ENCODE measurements around the gene EXOC2. TPM values are rescaled to one million over a fixed set of nuclear protein-coding genes. Genes with fewer than 3 reads are reported as not detected.

EXOC2 gene
- total RNA-seq, 1 donor from 2014 or later = 46.5 TPM

GRCh38 chr6:499617-500016 is 193.3 kb downstream of the EXOC2 start:
- Histone ChIP-seq H3K27ac (no peak overlapping the region), H2AFZ (replicated peaks) (no peak overlapping the region), H3K79me2 (ENCODE audit: low read depth) (no peaks in the 10 kb centered on the region), H3K9ac (no peak overlapping the region), H3K9me3 (ENCODE audit: low read depth) (no peaks in the 10 kb centered on the region), H3K36me3 (peaks cover 3% of the 10 kb centered on the region), H3K4me2 (no peak overlapping the region), H4K20me1 (ENCODE audit: low read depth) (peaks cover 5% of the 10 kb centered on the region), H3F3A (ENCODE audit: low read depth) (peaks cover 5% of the 10 kb centered on the region), H3K4me3 (no peak overlapping the region), H3K27me3 (no peaks in the 10 kb centered on the region), H3K4me1 (no peaks in the 10 kb centered on the region)
- peaks cover 11% of the 10 kb centered on the region for H3K36me3 Mint-ChIP-seq
- DNase-seq (ENCODE audit: low spot score) = no peak
- no peak for TF ChIP-seq CTCF (IDR thresholded peaks at IDR 0.05)
- TF ChIP-seq EZH2phosphoT487 (IDR thresholded peaks at IDR 0.05) = no peak
- TF ChIP-seq EZH2 (IDR thresholded peaks at IDR 0.05) = no peak
- H3K4me3 Mint-ChIP-seq = no peak overlapping the region
- no peaks in the 10 kb centered on the region for H3K27me3 Mint-ChIP-seq (ENCODE audit: insufficient read depth, low read depth)
- peaks cover 6% of the 10 kb centered on the region for H3K4me1 Mint-ChIP-seq
- H3K27ac Mint-ChIP-seq = no peak overlapping the region
- no peaks in the 10 kb centered on the region for H3K9me3 Mint-ChIP-seq

- H3K27ac Mint-ChIP-seq = no peak overlapping the region
- H3K9me3 Mint-ChIP-seq = no peaks in the 10 kb centered on the region
- H3K9ac ChIP-seq = no peak overlapping the region
Measured at GRCh38 chr6:498795-499231, 194.1 kb downstream of the EXOC2 start.

GRCh38 chr6:497258-497657 is 195.7 kb downstream of the EXOC2 start:
- Mint-ChIP-seq H3K27me3 (ENCODE audit: insufficient read depth, low read depth) (no peaks in the 10 kb centered on the region), H3K27ac (no peak overlapping the region), H3K9me3 (peaks cover 4% of the 10 kb centered on the region), H3K4me1 (peaks cover 3% of the 10 kb centered on the region), H3K4me3 (no peak overlapping the region), H3K36me3 (peaks cover 18% of the 10 kb centered on the region)
- no peak overlapping the region for H3K4me2 ChIP-seq
- H3K9ac ChIP-seq = no peak overlapping the region
- H3K79me2 ChIP-seq (ENCODE audit: low read depth) = no peaks in the 10 kb centered on the region
- H3K36me3 ChIP-seq = peaks cover 3% of the 10 kb centered on the region
- H3K27ac ChIP-seq = no peak overlapping the region
- no peaks in the 10 kb centered on the region for H3K27me3 ChIP-seq
- no peaks in the 10 kb centered on the region for H3K9me3 ChIP-seq (ENCODE audit: low read depth)
- no peaks in the 10 kb centered on the region for H3K4me1 ChIP-seq
- no peak overlapping the region for H3K4me3 ChIP-seq
- peaks cover 5% of the 10 kb centered on the region for H3F3A ChIP-seq (ENCODE audit: low read depth)
- TF ChIP-seq EZH2 (IDR thresholded peaks at IDR 0.05) (no peak), EZH2phosphoT487 (IDR thresholded peaks at IDR 0.05) (no peak), CTCF (IDR thresholded peaks at IDR 0.05) (no peak)
- DNase-seq (ENCODE audit: low spot score) = no peak
- H4K20me1 ChIP-seq (ENCODE audit: low read depth) = peaks cover 5% of the 10 kb centered on the region
- no peak overlapping the region for H2AFZ ChIP-seq (replicated peaks)

More at GRCh38 chr6:498795-499231, 194.1 kb downstream of the EXOC2 start:
- H3K79me2 ChIP-seq (ENCODE audit: low read depth) = no peaks in the 10 kb centered on the region
- H3K4me1 ChIP-seq = no peaks in the 10 kb centered on the region
- no peaks in the 10 kb centered on the region for H3K9me3 ChIP-seq (ENCODE audit: low read depth)
- peaks cover 5% of the 10 kb centered on the region for H3F3A ChIP-seq (ENCODE audit: low read depth)
- peaks cover 6% of the 10 kb centered on the region for H3K4me1 Mint-ChIP-seq
- H3K4me3 ChIP-seq = no peak overlapping the region
- peaks cover 11% of the 10 kb centered on the region for H3K36me3 Mint-ChIP-seq
- H2AFZ ChIP-seq (replicated peaks) = no peak overlapping the region
- TF ChIP-seq EZH2 (IDR thresholded peaks at IDR 0.05) = no peak
- TF ChIP-seq CTCF (IDR thresholded peaks at IDR 0.05) = no peak
- no peak for TF ChIP-seq EZH2phosphoT487 (IDR thresholded peaks at IDR 0.05)
- H3K27me3 Mint-ChIP-seq (ENCODE audit: insufficient read depth, low read depth) = no peaks in the 10 kb centered on the region
- no peak overlapping the region for H3K27ac ChIP-seq
- H3K4me2 ChIP-seq = no peak overlapping the region
- H4K20me1 ChIP-seq (ENCODE audit: low read depth) = peaks cover 5% of the 10 kb centered on the region
- no peak for DNase-seq (ENCODE audit: low spot score)
- H3K4me3 Mint-ChIP-seq = no peak overlapping the region
- no peaks in the 10 kb centered on the region for H3K27me3 ChIP-seq
- peaks cover 3% of the 10 kb centered on the region for H3K36me3 ChIP-seq
